Measurements from ENCODE around the gene OSBPL9.

OSBPL9 gene

GRCh38 chr1:51708911-51709760 lies 92.2 kb downstream of the OSBPL9 start:
- Histone ChIP-seq H3K4me3 (ENCODE audit: low read depth in 1 of 2, low read length in 1 of 2) (no peak overlapping the region), H3K9me3 (no peaks in the 10 kb centered on the region), H3K27me3 (no peaks in the 10 kb centered on the region), H3K27ac (no peak overlapping the region), H3K36me3 (peaks cover under 1% of the 10 kb centered on the region), H3K4me1 (ENCODE audit: control insufficient read depth in 1 of 2, insufficient read depth in 1 of 2, low read depth in 1 of 2, low read length in 1 of 2) (peaks cover 0 to 5% of the 10 kb centered on the region in 2 experiments)
- TF ChIP-seq, protein P1, sequence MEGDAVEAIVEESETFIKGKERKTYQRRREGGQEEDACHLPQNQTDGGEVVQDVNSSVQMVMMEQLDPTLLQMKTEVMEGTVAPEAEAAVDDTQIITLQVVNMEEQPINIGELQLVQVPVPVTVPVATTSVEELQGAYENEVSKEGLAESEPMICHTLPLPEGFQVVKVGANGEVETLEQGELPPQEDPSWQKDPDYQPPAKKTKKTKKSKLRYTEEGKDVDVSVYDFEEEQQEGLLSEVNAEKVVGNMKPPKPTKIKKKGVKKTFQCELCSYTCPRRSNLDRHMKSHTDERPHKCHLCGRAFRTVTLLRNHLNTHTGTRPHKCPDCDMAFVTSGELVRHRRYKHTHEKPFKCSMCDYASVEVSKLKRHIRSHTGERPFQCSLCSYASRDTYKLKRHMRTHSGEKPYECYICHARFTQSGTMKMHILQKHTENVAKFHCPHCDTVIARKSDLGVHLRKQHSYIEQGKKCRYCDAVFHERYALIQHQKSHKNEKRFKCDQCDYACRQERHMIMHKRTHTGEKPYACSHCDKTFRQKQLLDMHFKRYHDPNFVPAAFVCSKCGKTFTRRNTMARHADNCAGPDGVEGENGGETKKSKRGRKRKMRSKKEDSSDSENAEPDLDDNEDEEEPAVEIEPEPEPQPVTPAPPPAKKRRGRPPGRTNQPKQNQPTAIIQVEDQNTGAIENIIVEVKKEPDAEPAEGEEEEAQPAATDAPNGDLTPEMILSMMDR (IDR thresholded peaks at IDR 0.05) = no peak

- Histone ChIP-seq H3K27me3 (no peaks in the 10 kb centered on the region), H3K4me1 (ENCODE audit: control insufficient read depth in 1 of 2, insufficient read depth in 1 of 2, low read depth in 1 of 2, low read length in 1 of 2) (no peaks in the 10 kb centered on the region), H3K36me3 (peaks cover 8% of the 10 kb centered on the region), H3K9me3 (no peaks in the 10 kb centered on the region), H3K4me3 (ENCODE audit: low read depth in 1 of 2, low read length in 1 of 2) (no peak overlapping the region), H3K27ac (no peak overlapping the region)
- TF ChIP-seq, protein P1 (IDR thresholded peaks at IDR 0.05) = no peak
Measured at GRCh38 chr1:51709951-51710350, 93.1 kb downstream of the OSBPL9 start.

- no peaks in the 10 kb centered on the region for H3K9me3 ChIP-seq
- H3K4me3 ChIP-seq (ENCODE audit: low read depth in 1 of 2, low read length in 1 of 2) = no peak overlapping the region
- H3K27me3 ChIP-seq = no peaks in the 10 kb centered on the region
- H3K27ac ChIP-seq = no peak overlapping the region
- TF ChIP-seq, protein P1 (IDR thresholded peaks at IDR 0.05) = no peak
- H3K36me3 ChIP-seq = peaks cover 8% of the 10 kb centered on the region
- H3K4me1 ChIP-seq (ENCODE audit: control insufficient read depth in 1 of 2, insufficient read depth in 1 of 2, low read depth in 1 of 2, low read length in 1 of 2) = no peaks in the 10 kb centered on the region
Measured at GRCh38 chr1:51712590-51712989, 95.7 kb downstream of the OSBPL9 start.

GRCh38 chr1:51714374-51715019 lies 97.6 kb downstream of the OSBPL9 start:
- Histone ChIP-seq H3K27ac (no peak overlapping the region), H3K9me3 (no peaks in the 10 kb centered on the region), H3K36me3 (peaks cover 8% of the 10 kb centered on the region), H3K27me3 (no peaks in the 10 kb centered on the region), H3K4me3 (ENCODE audit: low read depth in 1 of 2, low read length in 1 of 2) (no peak overlapping the region), H3K4me1 (ENCODE audit: control insufficient read depth in 1 of 2, insufficient read depth in 1 of 2, low read depth in 1 of 2, low read length in 1 of 2) (no peaks in the 10 kb centered on the region)
- TF ChIP-seq, protein P1 (IDR thresholded peaks at IDR 0.05) = no peak

GRCh38 chr1:51715369-51715768 lies 98.5 kb downstream of the OSBPL9 start:
- Histone ChIP-seq H3K9me3 (no peaks in the 10 kb centered on the region), H3K36me3 (peaks cover 8% of the 10 kb centered on the region), H3K27ac (no peak overlapping the region), H3K27me3 (no peaks in the 10 kb centered on the region), H3K4me1 (ENCODE audit: control insufficient read depth in 1 of 2, insufficient read depth in 1 of 2, low read depth in 1 of 2, low read length in 1 of 2) (no peaks in the 10 kb centered on the region), H3K4me3 (ENCODE audit: low read depth in 1 of 2, low read length in 1 of 2) (no peak overlapping the region)
- TF ChIP-seq, protein P1 (IDR thresholded peaks at IDR 0.05) = no peak
